Ascending aorta (tissue), 2 donors: ENCODE measurements around the gene ENPP3. TPM values are rescaled to one million over a fixed set of nuclear protein-coding genes. Genes with fewer than 3 reads are reported as not detected.

ENCODE experiments used
- DNase-seq, 2 donors: peaks; one replicate each; pipeline ENCODE4 v3.0.0-alpha.2; 2019; ENCODE audit warnings: low spot score in 2 of 2
- H3K27ac ChIP-seq, 2 donors: fragments of 200-600 bp; sonication (generic); one replicate each; pipeline ENCODE4 v1.5.1; 2016 to 2017; ENCODE audit warnings: mild to moderate bottlenecking in 1 of 2
- H3K27me3 ChIP-seq: fragments of 200-600 bp; sonication (generic); one replicate; pipeline ENCODE4 v1.5.1; 2017
- H3K36me3 ChIP-seq, 2 donors: fragments of 200-600 bp; sonication (generic); one replicate each; pipeline ENCODE4 v1.5.1; 2016
- H3K4me1 ChIP-seq, 2 donors: fragments of 200-600 bp; sonication (generic); one replicate each; pipeline ENCODE4 v1.5.1; 2016 to 2017; ENCODE audit warnings: mild to moderate bottlenecking in 1 of 2
- H3K4me3 ChIP-seq, 2 donors: fragments of 200-600 bp; sonication (generic); one replicate each; pipeline ENCODE4 v1.5.1; 2016 to 2017; ENCODE audit warnings: mild to moderate bottlenecking in 1 of 2
- H3K9me3 ChIP-seq, 2 donors: fragments of 200-600 bp; sonication (generic); one replicate each; pipeline ENCODE4 v1.5.1; 2016
- CTCF ChIP-seq, 3 experiments: fragments of 200-600 bp in 2 of 3; fragments of 450-650 bp in 1 of 3; sonication (generic) in 2 of 3; IDR thresholded peaks; one replicate each; pipeline ENCODE4 v1.5.1; 2016 to 2019; ENCODE audit warnings: antibody characterized with exemption in 3 of 3, mild to moderate bottlenecking in 1 of 3, moderate library complexity in 1 of 3
- intact Hi-C: fragments of 100-400 bp; cut with DNase I; formaldehyde crosslinking; loops from one replicate; pipeline ENCODE4 v1.15.1; 2023
- total RNA-seq: library from RNA; depleted of rRNA; stranded (reverse); fragments of >200 nt; gene quantifications from one replicate; pipeline ENCODE4 v1.1.0, GENCODE V29; 2016

ENPP3 gene
- total RNA-seq, 1 donor from 2014 or later: not detected

- no peaks in the 10 kb centered on the region for H3K36me3 ChIP-seq
- H3K27me3 ChIP-seq: no peaks in the 10 kb centered on the region
- no peak overlapping the region for H3K4me3 ChIP-seq
- H3K27ac ChIP-seq: no peak overlapping the region
- peak; percentile 25 to 57 (median 31) for TF ChIP-seq CTCF (IDR thresholded peaks at IDR 0.05)
- no peak for DNase-seq
- H3K9me3 ChIP-seq: no peaks in the 10 kb centered on the region
- intact Hi-C loops: loop anchor here (5.0 kb wide), 2 partner anchors 36 to 91 kb away; no protein-coding TSS in a partner anchor
- H3K4me1 ChIP-seq: peaks cover 0 to 5% of the 10 kb centered on the region in 2 donors
Measured at GRCh38 chr6:131787766-131788712, 150.9 kb downstream of the ENPP3 start.

GRCh38 chr6:131789219-131789618 lies 152.1 kb downstream of the ENPP3 start:
- Histone ChIP-seq H3K36me3 (no peaks in the 10 kb centered on the region), H3K4me1 (peaks cover 0 to 5% of the 10 kb centered on the region in 2 donors), H3K27me3 (no peaks in the 10 kb centered on the region), H3K27ac (no peak overlapping the region), H3K9me3 (no peaks in the 10 kb centered on the region), H3K4me3 (no peak overlapping the region)
- no peak for DNase-seq
- TF ChIP-seq CTCF (IDR thresholded peaks at IDR 0.05): no peak
- intact Hi-C loops: loop anchor here (5.0 kb wide), 2 partner anchors 37 to 92 kb away; no protein-coding TSS in a partner anchor

GRCh38 chr6:131791476-131791875 lies 154.4 kb downstream of the ENPP3 start:
- no peak for TF ChIP-seq CTCF (IDR thresholded peaks at IDR 0.05)
- Histone ChIP-seq H3K36me3 (no peaks in the 10 kb centered on the region), H3K27ac (no peak overlapping the region), H3K4me3 (no peak overlapping the region), H3K9me3 (no peaks in the 10 kb centered on the region), H3K27me3 (no peaks in the 10 kb centered on the region), H3K4me1 (peaks cover 0 to 5% of the 10 kb centered on the region in 2 donors)
- intact Hi-C loops: no loop called here
- no peak for DNase-seq

GRCh38 chr6:131792091-131792496 lies 155.0 kb downstream of the ENPP3 start:
- DNase-seq: no peak
- TF ChIP-seq CTCF (IDR thresholded peaks at IDR 0.05): no peak
- Histone ChIP-seq H3K4me1 (peaks cover 0 to 5% of the 10 kb centered on the region in 2 donors), H3K9me3 (no peaks in the 10 kb centered on the region), H3K27ac (no peak overlapping the region), H3K4me3 (no peak overlapping the region), H3K27me3 (no peaks in the 10 kb centered on the region), H3K36me3 (no peaks in the 10 kb centered on the region)
- intact Hi-C loops: no loop called here

- no peak overlapping the region for H3K4me3 ChIP-seq
- no peak for TF ChIP-seq CTCF (IDR thresholded peaks at IDR 0.05)
- intact Hi-C loops: no loop called here
- no peaks in the 10 kb centered on the region for H3K27me3 ChIP-seq
- no peaks in the 10 kb centered on the region for H3K36me3 ChIP-seq
- no peak overlapping the region for H3K27ac ChIP-seq
- no peaks in the 10 kb centered on the region for H3K4me1 ChIP-seq
- peaks cover 0 to 5% of the 10 kb centered on the region in 2 donors for H3K9me3 ChIP-seq
- no peak for DNase-seq
Measured at GRCh38 chr6:131795366-131795765, 158.3 kb downstream of the ENPP3 start.

Other genes starting within 250 kb of the ENPP3 start
- not detected for gene ARG1, start 64.1 kb upstream of the ENPP3 start, total RNA-seq
- 20.4 TPM for gene MED23, start 9.1 kb upstream of the ENPP3 start, total RNA-seq
- not detected for gene OR2A4, start 64.1 kb downstream of the ENPP3 start, total RNA-seq
- not detected for gene CTAGE9, start 73.7 kb downstream of the ENPP3 start, total RNA-seq
- 4.5 TPM for gene ENPP1, start 170.7 kb downstream of the ENPP3 start, total RNA-seq